HG03520 (cell line): ENCODE data around the gene TMEM200A.

Experiments used
- ATAC-seq: cut with Tn5 transposase; IDR thresholded peaks from one replicate; pipeline ENCODE4 v1.9.1; 2021; ENCODE audit warnings: mild to moderate bottlenecking, moderate library complexity; ENCODE audit not compliant: unreplicated experiment

TMEM200A gene

DNA sequence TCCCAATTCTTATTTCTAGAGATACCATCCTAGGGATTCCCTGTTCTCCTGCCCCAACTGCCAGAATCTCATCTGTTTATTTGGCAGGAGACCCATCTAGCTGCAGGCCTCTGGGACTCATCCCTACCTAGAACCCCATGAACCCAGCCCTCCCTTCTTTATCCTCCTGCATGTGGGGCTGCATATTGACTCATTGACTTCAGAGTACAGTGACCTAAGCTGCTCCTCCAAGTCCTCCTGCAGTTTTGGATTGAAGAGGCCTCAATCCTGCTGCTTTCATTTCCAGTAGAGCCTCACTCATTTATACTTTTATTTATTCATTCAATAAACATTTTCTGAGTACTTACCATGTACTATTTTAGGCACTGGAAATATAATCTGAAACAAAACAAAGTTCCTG is 11.6 kb downstream of the TMEM200A start:
- no peak for ATAC-seq

DNA sequence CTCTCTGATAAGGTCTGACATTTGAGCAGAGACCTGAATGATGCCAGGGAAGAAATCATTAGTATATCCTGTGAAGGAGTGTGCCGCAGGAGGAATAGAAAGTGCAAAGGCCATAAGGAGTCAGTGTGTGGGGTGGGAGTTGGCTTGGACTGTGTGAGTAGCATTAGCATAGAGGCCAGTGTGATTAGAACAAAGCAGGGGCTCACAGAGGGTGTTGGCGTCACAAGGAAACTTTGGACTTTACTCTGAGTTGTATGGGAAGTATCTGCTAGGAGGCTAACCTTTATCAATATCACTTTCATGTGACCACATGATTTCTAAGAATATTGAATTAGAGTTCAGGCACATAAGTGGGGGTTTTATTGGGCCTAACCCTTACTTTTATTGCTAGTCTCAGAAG is 12.1 kb downstream of the TMEM200A start:
- ATAC-seq = no peak

DNA sequence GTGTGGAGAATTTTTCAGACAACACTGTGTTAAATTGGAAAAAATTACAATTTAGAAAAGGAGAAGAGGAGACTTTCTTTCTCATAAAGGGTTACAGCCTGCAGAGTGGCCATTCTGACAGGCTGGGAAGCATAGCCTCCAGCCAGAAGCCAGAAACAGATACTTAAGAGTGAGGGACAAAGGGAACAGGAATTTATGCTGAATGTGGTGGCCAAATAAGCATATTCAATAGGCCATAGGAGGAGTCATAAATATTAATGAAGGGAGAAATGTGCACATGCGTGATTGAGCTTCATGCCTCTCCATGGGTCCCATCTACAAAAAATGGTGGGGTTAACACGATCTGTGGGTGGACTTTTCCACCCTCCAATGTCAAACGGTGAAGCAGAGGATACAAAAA is 13.4 kb downstream of the TMEM200A start:
- ATAC-seq = no peak

DNA sequence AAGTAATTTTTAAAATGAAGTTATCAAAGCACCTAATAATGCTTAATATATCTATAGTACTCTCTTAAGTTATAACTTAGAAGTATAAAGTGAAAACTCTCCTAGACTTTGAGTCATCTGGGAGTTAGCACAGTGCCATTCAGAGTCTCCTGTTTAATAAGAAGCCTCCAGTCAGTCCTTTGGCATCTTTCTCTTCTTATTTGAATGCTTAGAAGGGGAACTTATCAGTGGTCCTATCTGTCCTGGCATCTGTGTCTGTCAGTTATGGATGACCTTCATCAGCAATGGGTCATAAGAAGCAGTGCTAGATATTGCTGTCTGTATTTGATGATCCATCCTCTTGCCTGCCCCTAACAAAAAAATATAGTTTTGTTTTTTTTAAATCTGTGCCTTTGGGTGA is 15.2 kb downstream of the TMEM200A start:
- no peak for ATAC-seq

DNA sequence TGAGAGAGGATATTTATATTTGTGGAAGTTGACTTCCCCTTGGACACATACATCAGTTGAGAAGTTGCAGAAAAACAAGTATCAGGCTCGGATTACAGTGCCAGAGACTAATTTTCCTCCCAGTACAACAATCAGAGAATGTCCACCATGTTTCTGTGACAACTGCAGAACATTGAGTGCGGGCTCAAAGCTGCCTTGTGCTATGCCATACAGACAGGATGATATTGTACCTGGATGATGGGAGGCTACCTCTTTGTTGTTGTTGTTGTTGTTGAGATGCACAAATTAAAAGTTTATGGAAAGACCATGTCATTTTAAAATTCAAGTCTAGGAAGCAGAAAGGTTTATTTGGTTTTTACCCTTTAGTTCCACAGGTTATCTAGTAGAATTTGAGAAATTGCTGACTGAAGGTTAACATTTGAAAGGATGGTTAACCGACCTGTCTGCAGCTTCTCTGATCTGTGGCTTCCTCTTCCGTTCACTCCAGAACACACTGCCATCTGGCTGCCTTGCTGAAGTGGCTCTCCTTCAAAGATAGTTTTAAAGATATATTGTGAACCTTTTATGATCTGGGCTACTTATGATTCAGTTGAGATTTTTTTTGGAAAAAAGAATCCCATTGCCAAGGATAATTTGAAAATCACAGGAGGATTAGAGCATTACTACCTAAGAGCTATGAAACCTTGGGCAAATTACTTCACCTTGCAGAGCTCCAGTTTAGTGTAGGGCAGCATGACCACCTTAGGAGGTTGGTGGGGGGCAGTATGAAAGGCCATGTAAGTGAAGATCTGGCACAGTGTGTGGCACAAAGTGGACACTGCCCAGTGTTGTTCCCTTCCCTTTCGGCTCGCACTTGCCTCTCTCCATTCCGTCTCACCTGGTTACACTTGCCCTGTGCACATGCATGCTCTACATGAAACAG is 15.9 kb downstream of the TMEM200A start:
- ATAC-seq = peak; percentile 66

DNA sequence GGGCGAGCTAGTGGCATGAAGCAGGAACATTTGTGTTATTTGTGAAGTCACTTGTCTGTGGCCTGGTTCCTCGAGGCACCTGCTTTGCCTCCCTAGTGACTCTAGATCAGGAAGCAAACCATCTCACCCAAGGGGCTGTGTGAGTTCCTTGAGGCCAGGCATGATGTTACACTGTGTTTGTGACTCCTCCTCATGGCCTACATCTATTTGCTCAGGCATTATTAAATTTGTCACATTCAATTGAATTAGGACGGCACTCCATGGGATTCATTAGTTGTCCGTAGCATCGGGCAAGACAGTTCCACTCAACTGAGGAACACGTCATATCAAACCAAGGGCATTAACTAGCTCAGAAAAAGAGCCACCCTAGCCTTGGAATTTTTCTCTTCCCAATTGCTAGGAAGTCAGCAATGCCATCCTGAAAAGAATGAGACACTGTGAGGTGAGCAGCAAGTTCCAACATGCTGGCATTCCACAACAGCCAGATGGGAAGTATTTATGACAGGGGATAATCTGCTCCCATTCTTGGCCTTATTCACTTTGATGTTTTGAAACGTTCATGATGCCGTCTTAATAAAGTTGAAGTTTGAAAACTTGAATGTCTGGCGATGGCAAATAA is 17.2 kb downstream of the TMEM200A start:
- ATAC-seq = no peak

DNA sequence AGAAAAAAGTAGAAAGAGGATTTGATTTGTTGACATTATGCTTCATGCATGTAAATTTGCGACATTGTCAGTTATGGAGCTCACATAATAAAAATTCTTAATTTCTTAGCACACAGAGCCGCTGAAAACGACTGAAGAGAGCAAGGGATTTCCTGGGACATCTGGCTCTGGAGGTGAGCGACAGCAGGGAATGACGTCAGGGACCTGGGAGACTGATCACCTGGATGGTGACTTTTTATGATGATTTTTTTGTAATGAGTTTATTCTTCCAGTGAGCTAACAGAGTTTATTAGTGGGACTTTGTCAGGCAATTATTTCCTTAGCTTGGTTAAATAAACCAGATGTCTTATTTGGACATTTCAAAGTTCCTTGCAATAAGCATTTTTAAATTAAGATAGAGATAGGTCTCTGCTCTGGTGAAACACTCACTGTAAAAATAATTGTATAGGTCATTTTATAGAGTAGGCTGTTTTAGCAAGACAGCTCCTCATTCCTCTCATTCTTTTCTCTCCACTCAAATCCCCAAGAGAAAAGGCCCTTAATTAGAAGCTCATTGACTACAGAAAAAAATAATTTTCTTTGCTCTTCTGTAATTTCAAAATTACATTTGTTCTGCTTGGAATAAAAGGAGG is 19.4 kb downstream of the TMEM200A start:
- no peak for ATAC-seq

DNA sequence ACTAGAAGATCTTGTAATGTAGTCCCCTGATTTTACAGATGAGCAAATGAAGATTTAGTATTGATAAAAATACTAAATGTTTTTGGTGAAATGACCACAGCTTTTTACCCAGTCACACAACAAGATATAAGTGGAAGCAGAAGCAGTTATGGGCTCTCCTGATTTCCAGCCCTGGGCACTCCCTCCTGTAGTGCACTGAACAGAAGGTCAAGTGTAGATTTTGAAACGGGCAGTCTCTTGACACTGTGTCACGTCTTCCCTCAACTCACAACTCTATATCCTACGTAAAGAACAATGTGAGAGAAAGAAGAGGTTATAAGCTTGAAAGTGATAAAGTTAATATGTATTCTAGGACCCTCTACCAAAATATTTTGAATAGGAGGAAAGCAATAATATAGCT is 23.3 kb downstream of the TMEM200A start:
- ATAC-seq = no peak

DNA sequence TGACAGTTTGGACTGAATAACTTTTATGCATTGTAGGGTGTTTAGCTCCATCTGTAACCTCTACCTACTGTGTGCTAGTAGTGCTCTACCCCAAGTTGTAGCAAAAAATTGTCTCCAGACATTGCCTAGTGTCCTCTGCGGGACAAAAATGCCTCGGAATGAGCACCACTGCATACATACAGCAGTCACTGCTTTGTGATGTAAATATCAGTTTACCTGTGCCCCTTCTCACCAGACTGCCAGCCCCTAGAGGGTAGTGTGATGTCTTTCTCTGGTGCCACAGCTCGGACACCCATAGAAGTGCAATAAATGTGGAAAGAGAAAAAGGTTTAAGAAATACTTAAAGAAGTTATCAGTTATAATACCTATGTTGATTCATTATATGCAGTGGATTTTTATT is 25.1 kb downstream of the TMEM200A start:
- ATAC-seq = no peak

DNA sequence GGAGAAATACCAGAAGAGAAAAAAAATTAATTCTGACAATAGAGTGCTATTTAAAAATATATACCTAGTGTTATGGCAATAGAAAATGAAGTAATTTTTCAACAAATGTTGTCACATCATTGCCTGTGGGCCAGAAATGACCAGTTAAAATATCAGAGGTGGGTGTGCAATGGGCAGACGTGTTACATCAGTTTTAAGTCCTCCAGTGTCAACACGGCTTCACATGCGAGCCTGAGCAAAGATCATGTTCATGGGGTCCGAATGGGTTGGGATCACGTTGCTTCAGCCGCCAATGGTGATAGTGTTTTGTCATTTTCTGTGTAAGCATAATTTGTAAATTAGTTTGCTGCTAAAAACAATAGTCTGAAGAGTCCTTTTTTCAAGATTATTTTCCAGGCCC is 27.5 kb downstream of the TMEM200A start:
- ATAC-seq = no peak

DNA sequence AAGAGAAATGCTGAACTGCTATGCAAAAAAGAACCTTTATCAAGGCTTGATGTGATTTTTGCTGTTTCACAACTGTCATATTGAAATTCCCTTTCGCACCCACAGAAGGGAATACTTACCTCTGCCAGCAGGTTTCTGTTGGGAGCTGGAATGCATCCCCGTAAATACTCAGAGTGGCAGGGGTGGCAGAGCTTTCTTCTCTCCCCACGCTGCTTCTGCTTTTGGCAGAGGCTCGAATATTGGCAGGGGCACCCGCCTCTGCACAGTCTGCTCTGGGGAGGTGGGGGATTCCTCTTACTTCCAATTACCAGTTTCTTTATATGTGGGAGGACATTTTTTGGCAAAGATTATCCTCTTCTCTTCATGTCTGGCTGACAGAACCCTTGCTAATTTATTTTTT is 28.4 kb downstream of the TMEM200A start:
- ATAC-seq = no peak

DNA sequence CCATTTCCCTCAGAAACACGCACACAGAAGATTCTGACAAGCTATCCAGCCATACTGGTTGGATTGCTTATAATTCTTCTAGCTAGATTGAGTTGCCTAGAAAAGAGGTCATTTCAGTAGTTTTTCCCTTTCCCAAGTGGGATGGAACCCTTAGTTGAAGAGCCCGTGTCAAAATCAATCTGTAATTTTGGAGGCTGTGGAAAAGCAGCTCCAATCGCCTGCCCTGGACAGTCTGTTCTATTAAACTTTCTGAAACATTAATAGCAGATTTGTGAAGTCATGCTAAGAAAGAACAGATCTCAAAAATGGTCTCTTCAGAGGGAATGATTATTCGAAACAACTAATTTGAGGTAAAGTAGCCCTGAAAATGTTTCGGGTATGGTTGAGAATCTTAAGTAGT is 29.3 kb downstream of the TMEM200A start:
- ATAC-seq = no peak

DNA sequence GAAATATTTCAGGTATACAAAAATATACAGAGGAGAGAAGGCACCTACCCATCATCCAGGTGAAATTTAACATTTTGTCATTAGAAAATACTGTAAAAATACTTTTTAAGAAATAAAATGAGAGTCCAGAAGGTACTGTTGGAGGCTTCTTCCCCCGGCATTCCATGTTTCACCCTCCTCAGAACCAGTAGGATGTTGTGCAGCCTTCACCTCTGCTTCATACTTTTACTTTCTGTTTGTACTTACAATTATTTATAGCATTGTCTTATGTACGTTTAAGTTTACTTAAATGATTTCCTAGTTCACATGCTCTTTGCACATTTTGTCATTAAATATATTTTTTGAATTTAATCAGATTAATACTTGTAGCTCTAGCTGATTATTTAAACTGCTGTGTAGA is 30.9 kb downstream of the TMEM200A start:
- no peak for ATAC-seq

DNA sequence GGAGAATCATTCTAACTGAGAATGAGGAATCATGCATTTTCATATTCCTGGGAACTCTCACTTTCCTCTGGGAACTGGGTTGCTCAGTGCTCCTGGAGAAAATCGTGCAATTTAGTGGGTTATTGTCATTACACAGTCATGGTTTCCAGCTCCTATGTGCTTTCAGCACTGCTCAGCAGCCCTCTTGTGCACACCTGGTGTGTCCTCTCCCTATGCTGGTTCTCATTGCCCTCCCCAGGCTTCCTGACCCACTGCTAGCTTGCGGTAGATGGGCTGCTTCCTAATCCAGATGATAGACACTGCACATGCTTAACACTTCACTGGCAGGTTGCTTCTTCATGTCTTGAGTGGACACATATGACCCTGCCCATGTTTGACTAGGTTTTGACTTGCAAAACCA is 39.7 kb downstream of the TMEM200A start:
- ATAC-seq = no peak

DNA sequence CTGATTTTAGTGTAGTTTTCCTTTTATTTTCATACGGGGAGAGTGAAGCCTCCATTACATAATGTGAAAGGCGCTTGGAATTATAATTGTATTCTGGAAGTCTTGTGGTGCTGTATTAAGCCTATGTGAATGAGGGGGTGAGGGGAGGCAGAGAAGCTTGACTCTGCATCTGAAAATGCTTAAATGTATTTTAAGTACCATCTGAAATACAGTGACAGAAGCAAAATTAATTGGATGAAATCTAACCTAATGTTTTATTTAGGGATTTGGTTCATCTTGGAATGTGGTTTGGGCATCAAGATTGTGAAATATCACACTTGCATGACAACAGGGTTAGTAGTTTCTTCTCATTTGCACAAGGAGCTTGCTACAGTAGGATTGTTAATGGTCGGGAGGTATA is 41.2 kb downstream of the TMEM200A start:
- no peak for ATAC-seq

DNA sequence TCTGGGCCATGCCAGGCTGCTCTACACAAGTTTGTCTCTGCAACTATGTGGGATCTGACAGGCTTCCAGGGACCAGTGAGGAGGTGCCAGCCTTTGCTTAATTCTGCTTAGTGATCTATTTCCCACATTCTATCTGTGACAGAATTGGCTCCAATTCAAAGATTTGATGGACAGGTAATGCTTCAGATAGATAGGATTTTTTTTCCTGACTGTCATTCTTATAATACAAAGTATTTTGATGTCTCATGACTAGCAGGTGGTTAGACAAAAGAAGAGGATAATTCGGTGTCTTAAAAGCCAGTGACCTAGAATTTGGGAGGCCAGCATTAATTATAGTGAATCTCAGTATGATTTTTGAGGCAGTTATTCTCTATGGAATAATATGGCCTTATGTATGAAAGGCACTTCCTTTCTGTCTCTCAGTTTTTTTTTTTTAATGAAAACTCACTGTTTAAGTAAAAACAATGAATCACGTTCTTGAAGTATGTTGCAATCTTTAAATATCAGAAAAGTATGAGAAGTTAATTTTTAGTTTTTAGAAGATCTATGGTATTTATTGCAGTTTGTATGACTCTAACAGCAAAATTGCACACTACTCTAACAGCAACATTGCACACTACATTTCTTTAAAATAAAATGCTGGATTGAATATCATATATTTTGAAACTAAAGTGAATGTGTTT is 43.7 kb downstream of the TMEM200A start:
- no peak for ATAC-seq

DNA sequence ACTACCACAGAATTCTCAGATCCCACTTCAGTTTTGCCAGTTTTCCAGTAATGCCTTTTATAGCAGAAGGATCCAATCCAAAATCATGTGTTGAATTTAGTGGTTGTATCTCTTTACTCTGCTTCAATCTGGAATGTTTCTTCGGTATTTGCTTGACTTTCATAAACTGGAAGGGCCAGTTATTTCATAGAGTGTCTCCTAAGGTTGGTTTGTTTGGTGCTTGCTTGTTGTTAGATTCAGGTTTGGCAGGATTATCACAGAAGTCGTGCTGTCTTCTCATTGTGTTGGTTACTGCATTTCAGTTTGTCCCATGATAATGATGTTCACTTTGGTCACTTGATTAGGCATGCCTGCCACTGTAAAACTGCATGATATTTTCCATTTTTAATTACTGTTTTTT is 45.7 kb downstream of the TMEM200A start:
- no peak for ATAC-seq

DNA sequence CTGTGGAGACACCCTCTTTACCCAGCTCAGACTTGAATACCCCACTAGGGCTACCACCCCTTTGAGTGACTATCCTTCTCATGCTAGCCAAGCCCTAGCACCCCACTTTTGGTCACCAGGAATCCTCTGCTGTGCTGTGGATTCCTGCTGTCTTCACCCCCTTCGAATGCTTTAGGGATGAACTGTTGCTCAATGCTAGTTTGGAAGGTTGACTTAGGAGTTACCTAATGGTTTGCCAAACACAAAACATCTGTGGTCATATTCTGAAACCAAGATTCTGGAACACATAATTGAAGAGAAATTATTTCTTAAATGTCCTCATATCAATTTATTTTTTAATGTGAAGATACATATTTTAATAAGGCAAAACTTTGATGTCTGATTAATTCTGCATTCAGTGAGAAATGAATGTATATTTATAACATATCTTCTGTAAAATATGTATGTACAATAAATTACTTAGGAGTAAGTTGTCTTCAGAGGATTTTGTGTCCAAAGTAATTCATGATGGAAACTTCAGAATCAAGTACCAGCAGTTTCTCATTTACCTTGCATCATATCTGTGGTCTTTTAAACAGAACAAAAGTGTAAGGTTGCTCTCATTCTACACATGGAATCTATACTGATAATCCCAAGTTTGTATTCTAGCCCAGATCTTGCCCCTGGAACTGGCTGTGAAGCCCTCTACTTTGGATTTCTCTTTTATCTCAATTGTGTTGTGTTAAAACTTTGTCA is 46.9 kb downstream of the TMEM200A start:
- ATAC-seq = no peak

DNA sequence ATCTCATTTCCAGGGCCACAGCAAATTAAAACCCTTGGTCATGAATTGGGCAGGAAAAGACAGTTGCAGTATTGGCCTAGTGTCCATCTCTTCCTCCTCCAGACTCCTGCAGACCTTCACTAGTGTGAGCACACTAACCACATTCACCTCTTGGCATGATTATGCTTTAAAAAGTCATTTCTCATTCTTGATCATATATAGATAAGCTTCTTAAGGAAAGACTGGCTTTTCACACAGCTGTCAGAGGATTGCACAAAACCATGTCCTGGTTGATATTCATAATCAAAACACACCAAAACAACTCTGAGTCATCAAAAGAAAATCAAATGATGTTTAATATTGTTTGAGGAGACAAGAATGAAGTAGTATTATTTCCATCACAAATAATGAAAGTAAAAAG is 52.1 kb downstream of the TMEM200A start:
- no peak for ATAC-seq

DNA sequence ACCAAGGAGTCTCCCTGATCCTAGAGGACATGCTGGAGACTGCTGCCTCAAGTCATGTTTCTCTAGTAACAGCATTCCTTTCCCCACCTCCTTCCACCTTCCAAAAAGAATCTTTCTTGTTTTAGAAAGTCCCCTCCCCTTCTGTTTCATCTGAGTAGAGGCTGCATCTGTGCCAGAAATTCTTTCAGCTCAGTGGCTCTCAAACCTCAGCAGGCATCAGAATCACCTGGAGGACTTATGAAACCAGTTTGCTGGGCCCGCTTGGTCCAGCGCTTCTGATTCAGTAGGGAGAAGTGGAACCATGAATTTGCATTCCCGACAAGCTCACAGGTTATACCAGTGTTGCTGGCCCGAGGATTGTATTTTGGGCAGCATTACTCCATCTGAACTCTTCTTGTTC is 55.1 kb downstream of the TMEM200A start:
- ATAC-seq = no peak

DNA sequence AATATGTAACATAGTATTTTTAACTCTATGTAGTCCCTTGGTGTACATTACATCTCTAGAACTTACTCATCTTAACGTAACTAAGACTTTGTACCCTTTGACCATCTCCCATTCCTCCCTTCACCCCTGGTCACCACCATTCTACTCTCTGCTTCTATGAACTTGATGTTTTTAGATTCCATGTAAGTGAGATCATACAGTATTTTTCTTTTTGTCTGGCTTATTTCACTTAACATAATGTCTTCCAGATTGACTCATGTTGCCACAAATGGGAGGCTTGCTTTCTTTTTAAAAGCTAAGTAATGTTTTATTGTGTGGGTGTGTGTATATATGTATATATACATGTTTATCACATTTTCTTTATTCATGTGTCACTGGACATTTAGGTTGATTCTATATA is 55.8 kb downstream of the TMEM200A start:
- ATAC-seq = no peak
